Muscle layer of colon (tissue), 2 donors: Measurements from ENCODE around the gene EPB41L5.
"Not testable (repeated sequence)": the region's sequence is repeated elsewhere in the genome, so short reads cannot be mapped to it uniquely, and the experiment has no call there.

Experiments used
- H3K27ac ChIP-seq: one replicate; pipeline ENCODE4 v1.7.0; 2013; ENCODE audit warnings: low read depth, mild to moderate bottlenecking, low read length, moderate library complexity
- H3K27me3 ChIP-seq, 2 donors: one replicate each; pipeline ENCODE4 v1.7.0; 2013; ENCODE audit warnings: low read length in 2 of 2, mild to moderate bottlenecking in 2 of 2; ENCODE audit not compliant: insufficient read depth in 2 of 2, control insufficient read depth in 1 of 2
- H3K36me3 ChIP-seq: one replicate; pipeline ENCODE4 v1.7.0; 2013; ENCODE audit warnings: mild to moderate bottlenecking, low read length; ENCODE audit not compliant: insufficient read depth
- H3K4me1 ChIP-seq: one replicate; pipeline ENCODE4 v1.7.0; 2013; ENCODE audit warnings: mild to moderate bottlenecking, low read length; ENCODE audit not compliant: insufficient read depth
- H3K4me3 ChIP-seq, 2 donors: one replicate each; pipeline ENCODE4 v1.7.0; 2013; ENCODE audit warnings: low read length in 2 of 2, low read depth in 1 of 2, mild to moderate bottlenecking in 1 of 2, moderate library complexity in 1 of 2
- H3K9ac ChIP-seq: one replicate; pipeline ENCODE4 v1.7.0; 2013; ENCODE audit warnings: low read length
- H3K9me3 ChIP-seq: one replicate; pipeline ENCODE4 v1.7.0; 2013; ENCODE audit warnings: mild to moderate bottlenecking, low read length
- donor health status: abdominal sarcoma.
- donor health status: Adenocarcinoma of cecum.

The EPB41L5 gene

GRCh38 chr2:120013597-120014223 lies 833 bp downstream of the EPB41L5 start:
- Histone ChIP-seq H3K27me3 (no peaks in the 10 kb centered on the region), H3K4me1 (peaks cover 15% of the 10 kb centered on the region), H3K36me3 (no peaks in the 10 kb centered on the region), H3K9ac (peak overlapping the region; percentile 71), H3K27ac (peak overlapping the region; percentile 90), H3K4me3 (peak overlapping the region; percentile 76 to 96), H3K9me3 (no peaks in the 10 kb centered on the region)

DNA sequence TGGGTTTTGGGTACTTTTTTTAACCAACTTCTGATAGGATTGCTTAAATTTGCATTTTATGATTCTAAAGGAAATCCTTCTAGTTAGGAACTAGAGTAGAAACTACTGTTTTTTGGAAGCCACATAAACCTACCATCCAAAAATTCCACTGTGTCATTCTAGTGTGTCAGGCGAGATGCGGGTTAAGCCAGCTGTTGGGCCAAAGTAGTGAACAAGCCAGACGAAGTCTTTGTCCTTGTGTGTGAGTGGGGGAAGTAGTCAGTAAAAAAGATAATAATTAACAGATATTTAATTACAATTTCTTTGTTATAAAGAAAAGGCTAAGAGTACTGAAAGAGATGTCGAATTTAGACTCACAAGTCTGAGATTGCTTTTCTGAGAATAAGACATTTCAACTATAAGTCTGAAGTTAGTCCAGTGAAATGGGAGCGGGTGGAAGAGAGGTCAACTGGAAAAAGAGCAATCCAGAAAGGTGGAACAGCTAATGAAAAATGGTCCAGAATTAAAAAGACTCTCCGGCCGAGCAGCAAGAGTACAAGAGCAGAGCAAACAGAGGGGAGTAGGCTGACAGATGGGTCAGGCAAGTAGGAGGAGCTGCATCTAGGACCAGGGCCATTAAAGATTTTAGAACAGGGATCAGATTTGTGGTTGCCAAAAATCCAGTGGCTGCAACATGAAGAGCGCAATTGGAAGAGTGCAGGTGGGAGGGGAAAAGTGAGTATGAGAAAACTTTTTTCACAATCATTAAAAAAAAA lies 1.5 kb downstream of the EPB41L5 start:
- H3K9me3 ChIP-seq, result no peaks in the 10 kb centered on the region
- H3K36me3 ChIP-seq, result no peaks in the 10 kb centered on the region
- no peak overlapping the region for H3K9ac ChIP-seq
- no peaks in the 10 kb centered on the region for H3K27me3 ChIP-seq
- H3K27ac ChIP-seq, result no peak overlapping the region
- H3K4me3 ChIP-seq, result no peak overlapping the region
- peaks cover 15% of the 10 kb centered on the region for H3K4me1 ChIP-seq

- no peaks in the 10 kb centered on the region for H3K36me3 ChIP-seq
- H3K27me3 ChIP-seq, result no peaks in the 10 kb centered on the region
- H3K9ac ChIP-seq, result no peak overlapping the region
- H3K27ac ChIP-seq, result no peak overlapping the region
- peaks cover 15% of the 10 kb centered on the region for H3K4me1 ChIP-seq
- no peaks in the 10 kb centered on the region for H3K9me3 ChIP-seq
- H3K4me3 ChIP-seq, result no peak overlapping the region
Measured at GRCh38 chr2:120016800-120017199, 3.9 kb downstream of the EPB41L5 start.

GRCh38 chr2:120017201-120017600 lies 4.3 kb downstream of the EPB41L5 start:
- H3K36me3 ChIP-seq, result no peaks in the 10 kb centered on the region
- H3K4me3 ChIP-seq, result no peak overlapping the region
- H3K9ac ChIP-seq, result no peak overlapping the region
- H3K27ac ChIP-seq, result no peak overlapping the region
- peaks cover 13% of the 10 kb centered on the region for H3K4me1 ChIP-seq
- H3K9me3 ChIP-seq, result no peaks in the 10 kb centered on the region
- no peaks in the 10 kb centered on the region for H3K27me3 ChIP-seq

- no peak overlapping the region for H3K4me3 ChIP-seq
- no peaks in the 10 kb centered on the region for H3K27me3 ChIP-seq
- H3K9ac ChIP-seq, result no peak overlapping the region
- no peaks in the 10 kb centered on the region for H3K9me3 ChIP-seq
- no peaks in the 10 kb centered on the region for H3K36me3 ChIP-seq
- H3K4me1 ChIP-seq, result peaks cover 9% of the 10 kb centered on the region
- H3K27ac ChIP-seq, result no peak overlapping the region
Measured at GRCh38 chr2:120018549-120018948, 5.7 kb downstream of the EPB41L5 start.

DNA sequence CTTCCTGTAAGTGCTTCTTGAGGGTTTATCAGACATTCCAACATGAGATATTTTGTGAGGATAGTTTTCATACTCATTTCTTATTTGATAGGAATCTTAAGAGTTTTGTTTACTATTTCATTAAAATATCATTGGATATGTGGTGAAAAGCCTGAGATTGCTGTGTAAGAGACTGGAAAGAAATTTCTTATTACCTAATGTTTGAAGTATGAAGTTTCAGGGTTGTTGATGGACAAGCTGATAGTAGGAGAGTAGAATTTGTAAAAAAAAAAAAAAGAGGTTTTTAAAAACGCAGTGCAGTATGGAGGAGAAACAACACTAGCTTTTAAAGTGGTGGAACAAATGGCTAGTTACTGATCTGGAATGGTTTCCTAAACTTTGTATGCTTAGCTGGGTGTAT lies 7.7 kb downstream of the EPB41L5 start:
- H3K9ac ChIP-seq, result no peak overlapping the region
- H3K9me3 ChIP-seq, result no peaks in the 10 kb centered on the region
- H3K4me3 ChIP-seq, result no peak overlapping the region
- no peaks in the 10 kb centered on the region for H3K4me1 ChIP-seq
- no peaks in the 10 kb centered on the region for H3K36me3 ChIP-seq
- H3K27me3 ChIP-seq, result no peaks in the 10 kb centered on the region
- H3K27ac ChIP-seq, result no peak overlapping the region

- not testable (repeated sequence) for H3K9me3 ChIP-seq, H3K4me1 ChIP-seq, H3K36me3 ChIP-seq, H3K27me3 ChIP-seq, H3K9ac ChIP-seq, H3K27ac ChIP-seq, H3K4me3 ChIP-seq
Measured at GRCh38 chr2:120022505-120022904, 9.6 kb downstream of the EPB41L5 start.

GRCh38 chr2:120026890-120027289 lies 14.0 kb downstream of the EPB41L5 start:
- no peaks in the 10 kb centered on the region for H3K36me3 ChIP-seq
- H3K9me3 ChIP-seq, result no peaks in the 10 kb centered on the region
- H3K4me1 ChIP-seq, result no peaks in the 10 kb centered on the region
- no peaks in the 10 kb centered on the region for H3K27me3 ChIP-seq
- no peak overlapping the region for H3K4me3 ChIP-seq
- no peak overlapping the region for H3K9ac ChIP-seq
- no peak overlapping the region for H3K27ac ChIP-seq

DNA sequence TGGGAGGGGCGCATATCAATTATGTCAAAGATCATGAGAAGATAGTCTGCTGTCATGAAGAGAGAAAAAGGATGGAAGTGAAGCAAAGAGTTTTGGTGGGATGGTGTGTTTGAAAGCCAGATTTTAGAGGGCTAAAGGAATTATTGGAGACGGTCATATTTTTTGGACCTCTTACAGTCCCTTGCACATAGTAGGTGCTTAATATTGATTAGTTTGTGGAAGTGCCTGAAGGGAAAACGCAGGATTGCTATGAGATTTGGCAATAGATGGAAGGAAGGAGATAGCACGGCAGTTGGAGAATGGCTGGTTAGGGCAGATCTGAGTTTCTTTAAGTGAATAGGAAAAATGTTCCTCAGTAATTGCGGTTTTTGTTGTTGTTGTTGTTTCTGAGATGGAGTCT lies 15.9 kb downstream of the EPB41L5 start:
- no peaks in the 10 kb centered on the region for H3K36me3 ChIP-seq
- H3K9me3 ChIP-seq, result no peaks in the 10 kb centered on the region

DNA sequence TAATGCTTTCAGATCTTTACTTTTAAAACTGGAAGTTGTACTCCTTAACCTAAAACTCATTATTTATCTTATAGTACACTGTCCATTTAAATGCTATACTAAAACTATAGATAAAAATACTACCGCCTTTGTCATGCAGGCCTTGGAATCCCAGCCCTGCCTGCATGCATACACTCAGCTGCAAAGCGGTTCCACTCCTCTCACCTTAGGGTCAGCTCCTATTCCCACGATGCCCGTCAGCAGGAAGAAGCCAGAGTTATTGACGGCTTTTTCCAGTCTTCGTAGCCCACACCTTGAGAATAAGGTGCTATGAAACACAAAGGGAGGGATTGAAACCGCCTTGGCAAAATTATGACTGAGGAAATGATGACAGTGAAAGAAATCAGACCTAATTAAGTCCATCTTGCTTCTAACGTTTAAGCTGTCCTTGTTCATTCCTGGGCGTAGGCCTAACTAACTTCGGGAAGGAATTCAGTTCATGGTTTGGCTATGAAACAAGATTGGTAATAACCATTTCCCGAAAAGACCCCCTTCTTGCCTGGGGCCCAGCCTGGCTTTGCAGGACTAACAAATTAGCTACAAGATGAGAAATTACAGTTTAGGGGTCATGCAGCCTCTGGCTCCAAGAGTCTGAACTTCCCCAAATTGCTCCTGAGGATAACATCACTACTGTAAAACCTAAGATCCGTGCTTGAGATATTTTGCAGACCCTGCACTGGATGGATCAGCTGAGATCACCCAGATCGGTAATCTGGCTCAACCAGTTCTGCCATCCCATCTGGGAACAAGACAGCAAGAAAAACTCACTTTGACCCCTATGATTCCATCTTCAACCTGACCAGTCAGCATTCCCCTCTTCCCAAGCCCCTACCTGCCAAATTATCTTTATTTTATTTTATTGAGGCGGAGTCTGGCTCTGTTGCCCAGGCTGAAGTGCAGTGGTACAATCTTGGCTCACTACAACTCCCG lies 17.1 kb downstream of the EPB41L5 start:
- H3K36me3 ChIP-seq, result no peaks in the 10 kb centered on the region
- H3K9ac ChIP-seq, result no peak overlapping the region
- H3K9me3 ChIP-seq, result no peaks in the 10 kb centered on the region
- no peaks in the 10 kb centered on the region for H3K4me1 ChIP-seq
- no peak overlapping the region for H3K4me3 ChIP-seq
- no peak overlapping the region for H3K27ac ChIP-seq
- no peaks in the 10 kb centered on the region for H3K27me3 ChIP-seq

More for the DNA sequence above, 15.9 kb downstream of the EPB41L5 start:
- Histone ChIP-seq H3K4me3 (no peak overlapping the region), H3K27me3 (no peaks in the 10 kb centered on the region), H3K9ac (no peak overlapping the region), H3K27ac (no peak overlapping the region), H3K4me1 (no peaks in the 10 kb centered on the region)

DNA sequence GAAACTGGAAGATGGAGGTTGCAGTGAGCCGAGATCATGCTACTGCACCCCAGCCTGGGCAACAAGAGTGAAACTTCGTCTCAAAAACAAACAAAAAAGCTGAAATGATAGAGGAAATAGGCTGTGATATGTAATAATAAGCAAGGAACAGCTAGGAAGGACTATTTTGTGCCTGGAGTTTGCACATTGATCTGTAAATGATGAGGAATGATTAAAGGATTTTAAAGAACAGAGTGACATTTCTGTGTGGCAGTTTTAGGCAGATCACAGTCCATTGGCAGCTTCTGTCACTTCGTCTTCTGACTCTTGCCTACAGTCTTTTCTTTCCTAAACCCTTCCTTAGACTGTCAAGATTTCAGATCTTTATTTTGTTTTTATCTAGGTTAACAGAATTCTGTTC lies 19.4 kb downstream of the EPB41L5 start:
- Histone ChIP-seq H3K27me3 (no peaks in the 10 kb centered on the region), H3K36me3 (no peaks in the 10 kb centered on the region), H3K9me3 (no peaks in the 10 kb centered on the region), H3K4me3 (no peak overlapping the region), H3K27ac (no peak overlapping the region), H3K9ac (no peak overlapping the region), H3K4me1 (peaks cover 4% of the 10 kb centered on the region)
